Panc1 (cell line): ENCODE measurements around the gene STC2. TPM values are rescaled to one million over a fixed set of nuclear protein-coding genes. Genes with fewer than 3 reads are reported as not detected.

Source experiments
- ATAC-seq: fragments of 200-7000 bp; cut with Tn5 transposase; 2 replicates; pipeline ENCODE4 v1.9.1; 2020; ENCODE audit warnings: mild to moderate bottlenecking, moderate library complexity
- BruUV-seq: library from RNA; stranded (reverse); fragments of 400-500 nt; replicated peaks from 2 replicates; lab custom pipeline; 2021; lab: Mats Ljungman, UMichigan
- CTCF ChIA-PET: fragments of 300-600 bp; sonication (Branson Sonifier 250); formaldehyde crosslinking; loops from one replicate; lab custom pipeline; 2022; ENCODE audit warnings: antibody characterized with exemption; lab: Charles Lee
- POLR2A ChIA-PET: fragments of 300-600 bp; sonication (Branson Sonifier 250); formaldehyde crosslinking; loops from one replicate; lab custom pipeline; 2022; ENCODE audit warnings: antibody characterized with exemption; lab: Charles Lee
- DNase-seq: peaks from one replicate; pipeline ENCODE4 v3.0.0-alpha.2; 2010; ENCODE audit warnings: low read depth, low spot score
- H3K27ac ChIP-seq: 2 replicates; pipeline ENCODE4 v1.5.1; 2011; ENCODE audit warnings: mild to moderate bottlenecking, low read length, inconsistent platforms
- H3K27me3 ChIP-seq: fragments of 200-500 bp; sonication (Bioruptor generic); 2 replicates; pipeline ENCODE4 v1.6.0; 2014; ENCODE audit warnings: low read length, inconsistent platforms; ENCODE audit not compliant: control insufficient read depth, insufficient read depth
- H3K36me3 ChIP-seq: fragments of 200-500 bp; sonication (Bioruptor generic); 2 replicates; pipeline ENCODE4 v1.5.1; 2014; ENCODE audit warnings: inconsistent platforms, mild to moderate bottlenecking, low read length, moderate library complexity; ENCODE audit not compliant: control insufficient read depth, insufficient read depth
- H3K4me1 ChIP-seq: 2 replicates; pipeline ENCODE4 v1.5.1; 2011; ENCODE audit warnings: inconsistent platforms, mild to moderate bottlenecking, low read length, moderate library complexity; ENCODE audit not compliant: control insufficient read depth, insufficient read depth
- H3K4me3 ChIP-seq, 2 experiments: 2 replicates each; pipeline ENCODE4 v1.5.1; 2011 to 2012; ENCODE audit warnings: low read depth in 2 of 2, low read length in 2 of 2, mild to moderate bottlenecking in 2 of 2, inconsistent platforms in 1 of 2, moderate library complexity in 1 of 2
- H3K9me3 ChIP-seq: fragments of 200-500 bp; sonication (Bioruptor generic); 2 replicates; pipeline ENCODE4 v1.5.1; 2014; ENCODE audit warnings: low read depth, mild to moderate bottlenecking, inconsistent platforms, low read length, moderate library complexity; ENCODE audit not compliant: control insufficient read depth, insufficient read depth
- CTCF ChIP-seq: fragments of 450-650 bp; IDR thresholded peaks from 2 replicates; pipeline ENCODE4 v1.5.1; 2017; ENCODE audit warnings: mild to moderate bottlenecking
- POLR2AphosphoS5 ChIP-seq: IDR thresholded peaks from 2 replicates; pipeline ENCODE4 v1.6.1; 2012; ENCODE audit warnings: mild to moderate bottlenecking, low read depth, low read length, moderate library complexity
- SIN3A ChIP-seq: IDR thresholded peaks from 2 replicates; pipeline ENCODE4 v1.6.1; 2012; ENCODE audit warnings: low read depth, mild to moderate bottlenecking, low read length, moderate library complexity, borderline replicate concordance; ENCODE audit not compliant: insufficient read depth
- TCF7L2 ChIP-seq: IDR thresholded peaks from 2 replicates; pipeline ENCODE4 v1.6.1; 2011; ENCODE audit warnings: mild to moderate bottlenecking, low read depth, low read length, inconsistent platforms
- in situ Hi-C: cut with HindIII; loops from 2 replicates; pipeline ENCODE4 v1.10.0; 2016; ENCODE audit warnings: low sequenced_read_pairs, low pct_unique_long_range_greater_than_20kb
- intact Hi-C: fragments of 100-400 bp; cut with micrococcal nuclease; formaldehyde crosslinking; loops from one replicate; pipeline ENCODE4 v1.10.0; 2022; ENCODE audit not compliant: unreplicated experiment
- total RNA-seq: library from RNA; stranded (reverse); gene quantifications from one replicate; pipeline ENCODE4 v1.2.1, GENCODE V29; 2021; ENCODE audit not compliant: unreplicated experiment
- TF ChIP-seq, protein P1 (sequence below), 2 experiments: IDR thresholded peaks; 2 replicates each; pipeline ENCODE4 v1.6.1; 2011 to 2012; ENCODE audit warnings: low read depth in 2 of 2, control low read depth in 1 of 2, low read length in 1 of 2, mild to moderate bottlenecking in 1 of 2, moderate library complexity in 1 of 2; ENCODE audit not compliant: insufficient read depth in 1 of 2

Gene STC2
- total RNA-seq, 1 experiment from 2014 or later: 32.2 TPM

- no peak overlapping the region for H3K27ac ChIP-seq
- no TSS peak for BruUV-seq
- CTCF ChIA-PET: interaction anchor here (0.5 to 1.5 kb wide), 2 partner anchors 35 to 1018 kb away, joined by 3 to 6 read pairs; no protein-coding TSS in a partner anchor
- H3K36me3 ChIP-seq: no peaks in the 10 kb centered on the region
- DNase-seq: no peak
- in situ Hi-C loops (no loop called here), intact Hi-C loops (no loop called here)
- POLR2A ChIA-PET: no interaction called here
- no peaks in the 10 kb centered on the region; the same call in 1 of the 2 replicates for H3K4me1 ChIP-seq
- no peak for ATAC-seq
- no peak overlapping the region for H3K4me3 ChIP-seq
- TF ChIP-seq SIN3A (no peak), TCF7L2 (no peak), POLR2AphosphoS5 (no peak), CTCF (no peak)
- TF ChIP-seq, protein P1, sequence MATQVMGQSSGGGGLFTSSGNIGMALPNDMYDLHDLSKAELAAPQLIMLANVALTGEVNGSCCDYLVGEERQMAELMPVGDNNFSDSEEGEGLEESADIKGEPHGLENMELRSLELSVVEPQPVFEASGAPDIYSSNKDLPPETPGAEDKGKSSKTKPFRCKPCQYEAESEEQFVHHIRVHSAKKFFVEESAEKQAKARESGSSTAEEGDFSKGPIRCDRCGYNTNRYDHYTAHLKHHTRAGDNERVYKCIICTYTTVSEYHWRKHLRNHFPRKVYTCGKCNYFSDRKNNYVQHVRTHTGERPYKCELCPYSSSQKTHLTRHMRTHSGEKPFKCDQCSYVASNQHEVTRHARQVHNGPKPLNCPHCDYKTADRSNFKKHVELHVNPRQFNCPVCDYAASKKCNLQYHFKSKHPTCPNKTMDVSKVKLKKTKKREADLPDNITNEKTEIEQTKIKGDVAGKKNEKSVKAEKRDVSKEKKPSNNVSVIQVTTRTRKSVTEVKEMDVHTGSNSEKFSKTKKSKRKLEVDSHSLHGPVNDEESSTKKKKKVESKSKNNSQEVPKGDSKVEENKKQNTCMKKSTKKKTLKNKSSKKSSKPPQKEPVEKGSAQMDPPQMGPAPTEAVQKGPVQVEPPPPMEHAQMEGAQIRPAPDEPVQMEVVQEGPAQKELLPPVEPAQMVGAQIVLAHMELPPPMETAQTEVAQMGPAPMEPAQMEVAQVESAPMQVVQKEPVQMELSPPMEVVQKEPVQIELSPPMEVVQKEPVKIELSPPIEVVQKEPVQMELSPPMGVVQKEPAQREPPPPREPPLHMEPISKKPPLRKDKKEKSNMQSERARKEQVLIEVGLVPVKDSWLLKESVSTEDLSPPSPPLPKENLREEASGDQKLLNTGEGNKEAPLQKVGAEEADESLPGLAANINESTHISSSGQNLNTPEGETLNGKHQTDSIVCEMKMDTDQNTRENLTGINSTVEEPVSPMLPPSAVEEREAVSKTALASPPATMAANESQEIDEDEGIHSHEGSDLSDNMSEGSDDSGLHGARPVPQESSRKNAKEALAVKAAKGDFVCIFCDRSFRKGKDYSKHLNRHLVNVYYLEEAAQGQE (IDR thresholded peaks at IDR 0.05; ENCODE audit: insufficient read depth in 1 of 2, low read depth in 2 of 2, low read length in 1 of 2): no peak
- no peaks in the 10 kb centered on the region for H3K27me3 ChIP-seq
- H3K9me3 ChIP-seq: no peaks in the 10 kb centered on the region
These were observed 31.2 kb downstream of the STC2 start for GRCh38 chr5:173296737-173297676.

- TF ChIP-seq CTCF: no peak
- TF ChIP-seq TCF7L2: no peak
- no peak for TF ChIP-seq SIN3A
- TF ChIP-seq POLR2AphosphoS5: no peak
- TF ChIP-seq, protein P1 (IDR thresholded peaks at IDR 0.05; ENCODE audit: insufficient read depth in 1 of 2, low read depth in 2 of 2, low read length in 1 of 2): no peak
- ATAC-seq: no peak
- DNase-seq: no peak
- Histone ChIP-seq H3K27me3 (no peaks in the 10 kb centered on the region), H3K4me1 (no peaks in the 10 kb centered on the region; the same call in 1 of the 2 replicates), H3K27ac (no peak overlapping the region), H3K36me3 (no peaks in the 10 kb centered on the region), H3K9me3 (no peaks in the 10 kb centered on the region), H3K4me3 (no peak overlapping the region)
- no TSS peak for BruUV-seq
- ChIA-PET CTCF (interaction anchor here (0.6 to 1.5 kb wide), 4 partner anchors 26 to 286 kb away, joined by 3 to 6 read pairs (median 3); no protein-coding TSS in a partner anchor), POLR2A (no interaction called here)
- in situ Hi-C loops: no loop called here
- intact Hi-C loops: loop anchor here (2.0 kb wide), 1 partner anchor 277 kb away; no protein-coding TSS in a partner anchor
These were observed 32.4 kb downstream of the STC2 start for GRCh38 chr5:173295796-173296195.
